Measurements from ENCODE around the gene OVOL1. TPM values are rescaled to one million over a fixed set of nuclear protein-coding genes. Genes with fewer than 3 reads are reported as not detected.
A peak's percentile ranks its signal among the peaks of the same experiment; 100 is the strongest.
"Not testable (repeated sequence)": the region's sequence is repeated elsewhere in the genome, so short reads cannot be mapped to it uniquely, and the experiment has no call there.

Gene OVOL1
- total RNA-seq, 1 donor from 2014 or later = 0.36 TPM

DNA sequence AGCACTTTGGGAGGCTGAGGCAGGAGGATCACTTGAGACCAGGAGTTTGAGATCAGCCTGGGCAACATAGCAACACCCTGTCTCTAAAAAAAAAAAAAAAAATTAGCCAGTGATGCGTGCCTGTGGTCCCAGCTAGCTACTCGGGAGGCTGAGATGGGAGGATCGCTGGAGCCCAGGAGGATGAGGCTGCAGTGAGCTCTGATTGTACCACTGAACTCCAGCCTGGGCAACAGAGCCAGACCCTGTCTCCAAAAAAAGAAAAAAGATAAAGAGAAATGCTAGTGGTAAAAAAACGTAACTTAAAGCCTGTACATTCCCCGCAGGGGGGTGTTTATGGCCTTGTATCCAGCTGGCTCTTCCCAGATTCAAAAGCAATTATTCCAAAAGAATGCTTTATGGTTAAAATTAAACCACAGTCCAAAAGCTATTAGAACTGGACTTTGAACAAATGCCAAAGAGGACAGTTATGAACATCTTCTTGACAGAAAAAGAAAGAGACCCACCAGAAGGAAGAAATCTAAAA is 30.5 kb downstream of the OVOL1 start:
- H3K9me3 Mint-ChIP-seq = no peaks in the 10 kb centered on the region
- peaks cover 12% of the 10 kb centered on the region for H3K27me3 Mint-ChIP-seq (ENCODE audit: insufficient read depth)
- H3K4me3 Mint-ChIP-seq = peak overlapping the region; percentile 82
- H3K4me1 Mint-ChIP-seq (ENCODE audit: low read depth) = peaks cover 19% of the 10 kb centered on the region
- no peaks in the 10 kb centered on the region for H3K36me3 Mint-ChIP-seq (ENCODE audit: low read depth)
- no peak for DNase-seq (ENCODE audit: low spot score)
- intact Hi-C loops (cut with micrococcal nuclease) = loop anchor here (5.0 to 10.0 kb wide), 2 partner anchors 53 to 240 kb away; partner anchors contain the start of gene EHBP1L1
- H3K27ac Mint-ChIP-seq = peak overlapping the region; percentile 82

DNA sequence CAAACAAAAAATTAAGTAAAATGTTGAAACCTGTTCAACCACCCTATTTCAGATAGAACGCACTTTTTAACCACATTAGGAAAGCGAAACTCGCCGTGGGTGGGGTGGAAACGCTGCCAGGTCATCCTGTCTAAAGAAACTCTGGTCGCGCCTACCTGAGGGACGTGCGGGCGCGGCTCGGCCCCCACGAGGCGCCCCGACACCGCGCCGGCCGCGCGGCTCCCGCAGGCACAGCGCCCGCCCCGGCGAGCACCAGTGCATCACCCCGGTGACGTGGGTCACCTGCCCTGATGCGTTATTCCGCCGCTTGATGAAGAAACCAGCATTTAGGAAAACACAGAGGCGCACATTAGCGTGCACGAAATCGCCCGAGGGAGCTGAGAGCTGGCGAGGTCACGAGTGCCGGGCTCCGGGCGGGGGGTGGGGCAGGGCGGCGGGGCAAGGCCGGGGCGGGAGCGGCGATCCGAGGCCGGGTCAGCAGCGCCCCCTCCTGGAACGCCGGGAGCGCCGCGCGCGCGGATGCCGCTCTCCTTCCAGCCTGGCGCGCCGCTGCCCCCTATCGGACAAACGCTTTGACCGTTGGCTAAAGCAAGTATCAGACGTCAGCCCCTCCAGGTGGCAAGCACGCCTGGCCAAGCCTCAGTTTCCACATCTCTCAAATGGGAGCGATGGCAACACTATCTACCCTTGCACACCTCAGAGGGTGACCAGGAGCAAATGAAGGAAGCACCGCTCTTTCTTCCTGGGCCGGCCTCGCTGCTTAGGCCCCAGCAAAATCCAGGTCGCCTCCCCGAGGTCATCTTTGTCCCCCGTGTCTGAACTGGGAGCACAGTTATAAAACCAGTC is 31.2 kb downstream of the OVOL1 start:
- Mint-ChIP-seq H3K27me3 (ENCODE audit: insufficient read depth) (peaks cover 9% of the 10 kb centered on the region), H3K4me1 (ENCODE audit: low read depth) (peaks cover 19% of the 10 kb centered on the region), H3K4me3 (peak overlapping the region; percentile 82), H3K27ac (peak overlapping the region; percentile 82), H3K9me3 (no peaks in the 10 kb centered on the region), H3K36me3 (ENCODE audit: low read depth) (no peaks in the 10 kb centered on the region)
- DNase-seq (ENCODE audit: low spot score) = peak; percentile 90
- intact Hi-C loops (cut with micrococcal nuclease) = loop anchor here (1.0 to 10.0 kb wide), 9 partner anchors 15 to 241 kb away; partner anchors contain the start of genes AP5B1, EHBP1L1 and SNX32

DNA sequence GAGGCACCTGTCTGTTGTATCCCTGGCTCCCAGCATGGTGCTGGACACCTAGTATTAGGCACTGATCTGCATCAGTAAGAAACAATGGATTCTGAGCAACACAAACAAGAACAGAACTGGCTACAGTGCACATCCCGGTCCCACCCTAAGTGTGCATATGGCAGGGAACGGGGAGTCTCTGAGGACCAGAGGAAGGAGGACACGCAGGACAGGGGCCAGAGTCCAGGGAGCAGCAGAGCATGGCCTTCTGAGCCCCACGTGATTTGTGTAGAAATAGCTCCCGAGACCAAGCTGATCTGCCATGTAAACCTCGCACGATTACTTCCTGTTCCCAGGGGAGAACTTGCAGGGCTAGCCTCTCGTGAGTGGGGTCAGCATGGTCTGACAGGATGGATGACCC is 34.2 kb downstream of the OVOL1 start:
- Mint-ChIP-seq H3K9me3 (no peaks in the 10 kb centered on the region), H3K4me1 (ENCODE audit: low read depth) (peaks cover 19% of the 10 kb centered on the region), H3K4me3 (no peak overlapping the region), H3K36me3 (ENCODE audit: low read depth) (no peaks in the 10 kb centered on the region), H3K27ac (no peak overlapping the region), H3K27me3 (ENCODE audit: insufficient read depth) (no peaks in the 10 kb centered on the region)
- intact Hi-C loops (cut with micrococcal nuclease) = no loop called here
- DNase-seq (ENCODE audit: low spot score) = no peak

DNA sequence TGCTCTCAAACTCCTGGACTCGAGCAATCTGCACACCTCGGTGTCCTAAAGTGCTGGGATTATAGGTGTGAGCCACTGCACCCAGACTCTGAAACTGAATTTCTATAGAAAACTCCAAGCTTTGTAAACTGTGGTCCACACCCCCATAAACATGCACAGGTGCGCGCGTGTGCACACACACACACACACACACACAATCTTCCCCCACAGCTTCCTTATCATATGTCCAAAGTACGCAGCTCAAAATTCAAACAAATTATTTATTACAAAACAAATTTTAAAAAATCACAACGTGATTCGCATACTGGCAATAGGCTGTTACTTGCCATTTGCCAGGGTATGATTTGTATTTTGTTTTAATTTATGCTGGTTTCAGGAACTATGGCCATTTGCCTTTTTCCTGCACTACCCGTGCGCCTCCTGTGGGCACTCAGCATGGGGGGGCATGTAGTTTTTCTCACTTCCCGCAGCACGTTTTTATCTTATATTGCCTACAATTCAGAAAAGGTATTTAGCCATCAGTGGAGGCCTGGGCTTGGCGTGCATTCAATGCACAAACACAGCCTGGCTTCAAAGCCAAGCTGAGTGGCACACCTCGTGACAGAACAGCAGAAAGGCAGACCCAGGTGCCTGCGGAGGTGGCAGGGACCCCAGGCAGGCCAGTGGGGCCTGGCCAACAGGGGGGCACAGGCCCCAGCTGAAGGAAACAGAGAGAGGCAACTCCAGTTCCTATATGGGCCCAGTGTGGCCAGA is 36.1 kb downstream of the OVOL1 start:
- no peak overlapping the region for H3K27ac Mint-ChIP-seq
- no peak overlapping the region for H3K4me3 Mint-ChIP-seq
- no peaks in the 10 kb centered on the region for H3K27me3 Mint-ChIP-seq (ENCODE audit: insufficient read depth)
- H3K4me1 Mint-ChIP-seq (ENCODE audit: low read depth) = peaks cover 14% of the 10 kb centered on the region
- DNase-seq (ENCODE audit: low spot score) = no peak
- no peaks in the 10 kb centered on the region for H3K9me3 Mint-ChIP-seq
- intact Hi-C loops (cut with micrococcal nuclease) = no loop called here
- H3K36me3 Mint-ChIP-seq (ENCODE audit: low read depth) = no peaks in the 10 kb centered on the region

DNA sequence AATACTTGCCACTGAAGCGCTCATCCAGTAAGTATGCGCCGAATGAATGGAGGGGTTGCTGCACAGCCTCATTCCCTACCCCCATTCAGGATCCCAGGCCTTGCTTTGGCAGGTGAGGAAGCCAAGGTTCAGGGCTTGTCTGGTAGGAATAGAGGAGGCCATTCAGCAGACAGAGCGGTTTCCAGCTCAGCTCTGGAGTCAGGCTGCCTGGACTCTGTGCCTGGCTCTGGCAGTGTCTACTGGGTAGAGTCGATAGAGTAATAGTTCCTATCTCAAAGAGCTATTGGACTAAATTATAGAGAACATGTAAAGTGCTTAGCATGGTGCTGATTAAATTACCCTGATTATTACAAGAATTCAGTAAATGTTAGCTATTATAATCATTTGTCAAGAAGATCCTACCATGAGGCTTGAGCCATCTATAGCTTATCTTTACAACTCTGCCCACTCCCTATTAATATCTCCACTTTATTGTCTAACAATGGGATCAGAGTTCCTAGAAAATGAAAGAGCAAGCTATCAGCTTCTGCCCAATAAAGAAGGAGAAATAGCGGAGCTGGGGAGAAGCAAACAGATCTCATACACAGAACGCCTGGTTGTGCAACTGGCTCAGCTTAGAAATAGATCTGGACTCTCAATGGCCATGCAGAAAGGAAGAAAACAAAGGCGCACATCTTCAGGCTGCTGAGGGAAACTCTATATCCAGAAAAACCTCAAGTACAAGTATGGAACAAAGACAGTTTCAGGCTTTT is 40.3 kb downstream of the OVOL1 start:
- peaks cover 23% of the 10 kb centered on the region for H3K4me1 Mint-ChIP-seq (ENCODE audit: low read depth)
- peaks cover 3% of the 10 kb centered on the region for H3K27me3 Mint-ChIP-seq (ENCODE audit: insufficient read depth)
- H3K4me3 Mint-ChIP-seq = no peak overlapping the region
- H3K9me3 Mint-ChIP-seq = no peaks in the 10 kb centered on the region
- H3K27ac Mint-ChIP-seq = peak overlapping the region; percentile 45
- intact Hi-C loops (cut with micrococcal nuclease) = no loop called here
- H3K36me3 Mint-ChIP-seq (ENCODE audit: low read depth) = no peaks in the 10 kb centered on the region
- no peak for DNase-seq (ENCODE audit: low spot score)

DNA sequence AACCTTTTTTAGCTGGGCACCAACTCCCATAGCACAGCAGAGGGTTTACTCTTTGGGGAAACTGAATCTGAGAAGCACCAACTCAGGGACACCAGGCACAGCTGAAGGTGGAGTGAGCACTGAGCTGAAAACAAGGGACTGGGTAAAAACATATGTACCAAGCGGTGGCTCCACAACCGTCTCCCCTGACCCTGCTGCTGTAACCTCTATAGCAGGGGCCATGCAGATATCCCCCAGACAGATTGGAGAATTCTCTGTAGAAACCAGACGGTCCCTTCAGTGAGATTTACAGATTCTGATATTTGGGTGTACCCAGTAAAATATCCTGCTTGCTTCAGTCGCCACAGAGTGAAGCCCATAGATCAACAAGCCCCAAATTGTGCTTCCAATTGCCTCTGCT is 42.6 kb downstream of the OVOL1 start:
- Mint-ChIP-seq H3K4me1 (ENCODE audit: low read depth) (peaks cover 33% of the 10 kb centered on the region), H3K36me3 (ENCODE audit: low read depth) (peaks cover 5% of the 10 kb centered on the region), H3K27me3 (ENCODE audit: insufficient read depth) (peaks cover 9% of the 10 kb centered on the region), H3K9me3 (no peaks in the 10 kb centered on the region), H3K4me3 (no peak overlapping the region), H3K27ac (no peak overlapping the region)
- intact Hi-C loops (cut with micrococcal nuclease) = no loop called here
- no peak for DNase-seq (ENCODE audit: low spot score)

DNA sequence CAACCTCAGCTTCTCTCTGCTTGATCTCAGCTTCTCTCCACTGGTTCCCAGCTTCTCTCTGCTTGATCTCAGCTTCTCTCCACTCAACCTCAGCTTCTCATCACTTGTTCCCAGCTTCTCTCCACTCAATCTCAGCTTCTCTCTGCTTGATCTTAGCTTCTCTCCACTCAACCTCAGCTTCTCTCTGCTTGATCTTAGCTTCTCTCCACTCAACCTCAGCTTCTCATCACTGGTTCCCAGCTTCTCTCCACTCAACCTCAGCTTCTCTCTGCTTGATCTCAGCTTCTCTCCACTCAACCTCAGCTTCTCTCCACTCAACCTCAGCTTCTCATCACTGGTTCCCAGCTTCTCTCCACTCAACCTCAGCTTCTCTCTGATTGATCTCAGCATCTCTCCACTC is 45.4 kb downstream of the OVOL1 start:
- intact Hi-C loops (cut with micrococcal nuclease); H3K9me3 Mint-ChIP-seq; H3K27me3 Mint-ChIP-seq (ENCODE audit: insufficient read depth); DNase-seq (ENCODE audit: low spot score); H3K36me3 Mint-ChIP-seq (ENCODE audit: low read depth); H3K27ac Mint-ChIP-seq: not testable (repeated sequence)
- peak overlapping the region; percentile 1 for H3K4me3 Mint-ChIP-seq
- peaks cover 32% of the 10 kb centered on the region for H3K4me1 Mint-ChIP-seq (ENCODE audit: low read depth)

DNA sequence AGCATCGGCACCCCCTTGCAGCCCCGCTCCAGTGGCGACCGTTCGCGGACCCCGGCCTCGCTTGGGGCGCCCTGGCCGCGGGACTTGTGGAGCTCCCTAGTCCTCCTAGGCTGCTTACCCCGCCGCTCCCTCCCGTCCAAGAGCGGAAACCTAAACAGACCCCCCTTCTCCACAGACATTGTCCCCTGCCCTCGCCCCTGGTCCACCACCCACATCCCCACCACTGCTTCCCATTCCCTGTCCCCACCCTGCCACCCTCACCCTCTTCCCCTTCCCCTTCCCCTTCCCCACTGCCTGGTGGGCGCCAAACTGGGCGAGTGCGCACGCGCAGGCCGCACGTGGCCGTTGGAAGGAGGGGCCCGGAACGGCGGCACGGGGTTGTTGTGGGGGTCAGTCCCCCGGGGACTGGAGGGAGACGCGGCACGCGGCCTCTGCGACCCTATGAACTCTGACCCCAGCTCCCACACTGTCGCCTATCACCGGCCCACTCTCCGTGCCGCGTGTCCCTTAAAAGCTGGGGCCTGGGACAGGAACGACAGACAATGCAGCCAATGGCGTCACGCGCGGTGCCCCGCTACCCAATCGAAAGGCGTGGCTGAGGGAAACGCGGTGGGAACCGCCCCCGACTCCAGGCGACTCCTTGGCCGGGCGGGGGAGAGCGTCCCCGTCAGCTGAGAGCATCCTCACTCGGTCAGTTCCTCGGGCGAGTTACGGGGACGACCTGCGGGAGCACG is 46.6 kb downstream of the OVOL1 start, which contains the start of gene SNX32:
Gene SNX32 (plus strand): TSS at position 667 of the 734 bp plus-strand sequence. CDS start 103 bp downstream, outside the sequence.
- intact Hi-C loops (cut with micrococcal nuclease) = loop anchor here (1.0 kb wide), 2 partner anchors 15 to 25 kb away; partner anchors contain the start of gene CFL1
- Mint-ChIP-seq H3K27ac (no peak within 1 kb of the TSS), H3K4me3 (no peak within 1 kb of the TSS), H3K27me3 (ENCODE audit: insufficient read depth) (peaks cover 9% of the 10 kb centered on the region), H3K4me1 (ENCODE audit: low read depth) (peaks cover 23% of the 10 kb centered on the region), H3K9me3 (no peaks in the 10 kb centered on the region), H3K36me3 (ENCODE audit: low read depth) (peaks cover 5% of the 10 kb centered on the region)
- DNase-seq (ENCODE audit: low spot score) = peak; percentile 93

DNA sequence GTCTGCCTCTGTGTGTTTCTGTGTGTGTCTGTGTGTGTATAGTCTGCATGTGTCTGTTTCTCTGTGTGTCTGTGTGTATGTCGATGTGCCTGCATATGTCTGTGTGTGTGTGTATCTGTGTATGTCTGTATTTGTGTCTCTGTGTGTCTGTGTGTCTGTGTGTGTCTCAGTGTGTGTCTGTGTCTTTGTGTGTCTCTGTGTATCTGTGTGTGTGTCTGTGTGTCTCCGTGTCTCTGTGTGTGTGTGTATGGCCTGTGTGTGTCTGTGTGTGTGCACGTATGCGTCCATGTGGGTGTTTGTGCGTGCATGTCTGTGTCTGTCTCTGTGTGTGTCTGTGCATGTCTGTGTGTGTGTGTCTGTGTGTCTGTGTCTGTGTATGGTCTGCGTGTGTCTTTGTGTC is 47.3 kb downstream of the OVOL1 start:
- peaks cover 20% of the 10 kb centered on the region for H3K4me1 Mint-ChIP-seq (ENCODE audit: low read depth)
- no peak overlapping the region for H3K27ac Mint-ChIP-seq
- DNase-seq (ENCODE audit: low spot score) = no peak
- peaks cover 5% of the 10 kb centered on the region for H3K36me3 Mint-ChIP-seq (ENCODE audit: low read depth)
- H3K4me3 Mint-ChIP-seq = no peak overlapping the region
- peaks cover 7% of the 10 kb centered on the region for H3K27me3 Mint-ChIP-seq (ENCODE audit: insufficient read depth)
- no peaks in the 10 kb centered on the region for H3K9me3 Mint-ChIP-seq
- intact Hi-C loops (cut with micrococcal nuclease) = no loop called here

DNA sequence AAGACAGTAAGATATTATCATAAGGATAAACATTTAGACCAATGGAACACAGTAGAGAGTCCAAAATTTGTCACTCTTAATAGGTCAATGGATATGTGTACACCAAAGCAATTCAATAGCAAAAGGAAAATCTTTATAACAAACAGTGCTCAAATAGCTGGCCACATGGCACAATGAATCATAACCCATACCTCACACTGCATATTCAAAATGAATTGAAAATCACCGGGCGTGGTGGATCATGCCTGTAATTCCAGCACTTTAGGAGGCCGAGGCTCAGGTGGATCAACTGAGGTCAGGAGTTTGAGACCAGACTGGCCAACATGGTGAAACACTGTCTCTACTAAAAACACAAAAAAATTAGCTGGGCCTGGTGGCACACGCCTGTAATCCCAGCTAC is 55.3 kb downstream of the OVOL1 start:
- no peak for DNase-seq (ENCODE audit: low spot score)
- H3K4me3 Mint-ChIP-seq = no peak overlapping the region
- no peak overlapping the region for H3K27ac Mint-ChIP-seq
- no peaks in the 10 kb centered on the region for H3K4me1 Mint-ChIP-seq (ENCODE audit: low read depth)
- H3K36me3 Mint-ChIP-seq (ENCODE audit: low read depth) = no peaks in the 10 kb centered on the region
- intact Hi-C loops (cut with micrococcal nuclease) = no loop called here
- no peaks in the 10 kb centered on the region for H3K9me3 Mint-ChIP-seq
- H3K27me3 Mint-ChIP-seq (ENCODE audit: insufficient read depth) = no peaks in the 10 kb centered on the region

DNA sequence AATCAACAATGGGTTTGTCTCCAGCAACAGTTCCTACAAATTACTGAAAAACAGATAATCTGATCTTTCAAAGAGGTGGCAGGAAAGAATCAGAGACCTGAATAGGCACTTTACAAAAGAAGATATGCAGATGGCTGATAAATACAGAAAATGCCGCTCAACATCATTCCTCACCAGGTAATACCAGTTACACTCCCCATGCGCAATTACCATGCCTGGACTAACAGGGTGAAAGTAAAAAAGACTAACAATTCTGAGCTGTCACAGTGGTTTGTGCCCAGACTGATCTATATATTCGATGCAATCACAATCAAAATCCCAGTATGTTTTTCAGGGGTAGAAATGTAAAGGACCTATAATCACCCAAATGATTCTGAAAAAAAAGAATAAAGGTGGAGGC is 56.9 kb downstream of the OVOL1 start:
- H3K27me3 Mint-ChIP-seq (ENCODE audit: insufficient read depth) = peaks cover 1% of the 10 kb centered on the region
- no peak for DNase-seq (ENCODE audit: low spot score)
- H3K9me3 Mint-ChIP-seq = no peaks in the 10 kb centered on the region
- H3K27ac Mint-ChIP-seq = no peak overlapping the region
- H3K4me1 Mint-ChIP-seq (ENCODE audit: low read depth) = no peaks in the 10 kb centered on the region
- intact Hi-C loops (cut with micrococcal nuclease) = no loop called here
- no peak overlapping the region for H3K4me3 Mint-ChIP-seq
- no peaks in the 10 kb centered on the region for H3K36me3 Mint-ChIP-seq (ENCODE audit: low read depth)
